GM18907 (cell line): Measurements from ENCODE around the gene FAM180A.

Experiments used
- ATAC-seq: cut with Tn5 transposase; IDR thresholded peaks from one replicate; pipeline ENCODE4 v1.9.1; 2021; ENCODE audit warnings: mild to moderate bottlenecking, moderate library complexity; ENCODE audit not compliant: unreplicated experiment

Gene FAM180A

GRCh38 chr7:135685306-135686084 lies 63.1 kb downstream of the FAM180A start:
- ATAC-seq, result no peak

GRCh38 chr7:135684699-135685098 lies 63.9 kb downstream of the FAM180A start:
- ATAC-seq, result no peak

GRCh38 chr7:135684136-135684535 lies 64.5 kb downstream of the FAM180A start:
- no peak for ATAC-seq

GRCh38 chr7:135683609-135684008 lies 65.0 kb downstream of the FAM180A start:
- ATAC-seq, result no peak

GRCh38 chr7:135682191-135682590 lies 66.4 kb downstream of the FAM180A start:
- no peak for ATAC-seq

GRCh38 chr7:135681762-135682161 lies 66.9 kb downstream of the FAM180A start:
- no peak for ATAC-seq
